ENCODE results near the gene NR2F6. TPM values are rescaled to one million over a fixed set of nuclear protein-coding genes. Genes with fewer than 3 reads are reported as not detected.

NR2F6 gene
- total RNA-seq, 4 donors from 2014 or later: 57.2 to 119 (median 83.6) TPM

DNA sequence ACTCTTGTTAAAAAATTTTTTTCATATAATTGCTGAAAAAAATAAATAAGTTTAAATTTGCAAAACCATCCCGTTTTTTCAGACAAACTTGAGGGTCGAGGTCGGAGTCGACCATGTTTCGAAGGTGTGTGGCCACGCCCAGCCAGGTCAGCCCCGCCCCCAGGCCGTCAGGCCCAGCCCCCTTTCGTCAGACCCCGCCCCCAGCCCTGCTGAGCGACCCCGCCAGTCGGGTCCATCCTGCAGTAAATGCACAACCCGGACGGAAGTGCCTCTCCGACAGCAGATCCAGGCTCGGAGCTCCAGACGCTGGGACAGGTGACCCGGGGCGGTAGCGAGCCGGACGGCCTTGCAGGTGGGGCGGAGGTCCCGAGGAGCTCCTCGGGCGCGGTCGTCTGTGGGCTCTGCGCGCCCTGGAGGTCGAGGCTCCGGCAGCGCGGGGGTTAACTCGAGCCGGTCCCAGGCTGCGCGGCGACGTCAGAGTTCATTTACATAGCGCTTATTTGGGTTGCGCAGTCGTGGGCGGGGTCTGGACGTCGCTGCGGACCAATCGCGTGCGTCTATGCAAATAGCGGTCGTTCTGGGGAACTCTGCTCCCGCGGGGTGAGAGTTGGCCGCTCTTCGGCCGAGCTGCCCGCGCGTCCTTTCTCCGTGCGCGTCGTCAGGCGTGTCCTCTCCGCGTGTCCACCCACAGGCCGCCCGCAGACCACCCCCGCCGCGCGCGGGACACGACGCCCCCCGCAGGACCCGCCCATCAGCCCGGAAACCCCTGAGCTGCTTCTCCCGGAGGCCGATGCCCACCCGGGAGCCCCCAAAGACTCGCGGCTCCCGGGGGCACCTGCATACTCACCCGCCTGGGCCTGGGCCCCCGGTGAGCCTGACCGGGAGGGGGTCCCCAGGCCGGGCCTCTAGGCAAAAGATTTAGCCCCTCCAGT is 19.5 kb downstream of the NR2F6 start, which contains the start of gene OCEL1:
Gene OCEL1 (plus strand): TSS at position 225 of the 932 bp plus-strand sequence. CDS start 22 bp downstream, at position 247.
- peak within 1 kb of the TSS; percentile 43 for H3K4me3 ChIP-seq (ENCODE audit: low read depth, poor library complexity, severe bottlenecking)
- DNase-seq (ENCODE audit: low spot score in 2 of 2): peak; percentile 98 to 100
- 1% methylated on average over 23 to 71 of the region's 90 CpGs for WGBS, 2 donors
- TF ChIP-seq, protein P1, sequence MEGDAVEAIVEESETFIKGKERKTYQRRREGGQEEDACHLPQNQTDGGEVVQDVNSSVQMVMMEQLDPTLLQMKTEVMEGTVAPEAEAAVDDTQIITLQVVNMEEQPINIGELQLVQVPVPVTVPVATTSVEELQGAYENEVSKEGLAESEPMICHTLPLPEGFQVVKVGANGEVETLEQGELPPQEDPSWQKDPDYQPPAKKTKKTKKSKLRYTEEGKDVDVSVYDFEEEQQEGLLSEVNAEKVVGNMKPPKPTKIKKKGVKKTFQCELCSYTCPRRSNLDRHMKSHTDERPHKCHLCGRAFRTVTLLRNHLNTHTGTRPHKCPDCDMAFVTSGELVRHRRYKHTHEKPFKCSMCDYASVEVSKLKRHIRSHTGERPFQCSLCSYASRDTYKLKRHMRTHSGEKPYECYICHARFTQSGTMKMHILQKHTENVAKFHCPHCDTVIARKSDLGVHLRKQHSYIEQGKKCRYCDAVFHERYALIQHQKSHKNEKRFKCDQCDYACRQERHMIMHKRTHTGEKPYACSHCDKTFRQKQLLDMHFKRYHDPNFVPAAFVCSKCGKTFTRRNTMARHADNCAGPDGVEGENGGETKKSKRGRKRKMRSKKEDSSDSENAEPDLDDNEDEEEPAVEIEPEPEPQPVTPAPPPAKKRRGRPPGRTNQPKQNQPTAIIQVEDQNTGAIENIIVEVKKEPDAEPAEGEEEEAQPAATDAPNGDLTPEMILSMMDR (IDR thresholded peaks at IDR 0.05): no peak
- no peak for TF ChIP-seq POLR2A (IDR thresholded peaks at IDR 0.05)
- intact Hi-C loops (cut with DNase I; ENCODE audit: low total_unique reads): no loop called here

DNA sequence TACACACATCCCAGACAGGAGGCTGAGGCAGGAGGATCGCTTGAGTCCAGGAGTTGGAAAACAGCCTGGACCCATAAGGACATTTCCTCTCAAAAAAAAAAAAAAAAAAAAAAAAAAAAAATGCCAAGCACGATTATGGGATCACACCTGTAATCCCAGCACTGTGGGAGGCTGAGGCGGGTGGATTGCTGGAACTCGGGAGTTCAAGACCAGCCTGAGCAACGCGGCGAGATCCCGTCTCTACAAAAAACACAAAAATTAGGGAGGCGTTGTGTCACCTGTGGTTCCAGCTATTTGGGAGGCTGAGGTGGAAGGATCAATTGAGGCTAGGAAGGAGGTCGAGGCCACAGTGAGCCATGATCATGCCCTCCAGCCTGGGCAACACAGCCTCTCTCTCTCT is 20.7 kb downstream of the NR2F6 start:
- no peak for DNase-seq (ENCODE audit: low spot score in 2 of 2)
- no peak for TF ChIP-seq POLR2A (IDR thresholded peaks at IDR 0.05)
- TF ChIP-seq, protein P1 (IDR thresholded peaks at IDR 0.05): no peak
- 80 to 87% methylated on average over 10 of the region's 10 CpGs for WGBS, 2 donors
- no peak overlapping the region for H3K4me3 ChIP-seq (ENCODE audit: low read depth, poor library complexity, severe bottlenecking)
- intact Hi-C loops (cut with DNase I; ENCODE audit: low total_unique reads): no loop called here

DNA sequence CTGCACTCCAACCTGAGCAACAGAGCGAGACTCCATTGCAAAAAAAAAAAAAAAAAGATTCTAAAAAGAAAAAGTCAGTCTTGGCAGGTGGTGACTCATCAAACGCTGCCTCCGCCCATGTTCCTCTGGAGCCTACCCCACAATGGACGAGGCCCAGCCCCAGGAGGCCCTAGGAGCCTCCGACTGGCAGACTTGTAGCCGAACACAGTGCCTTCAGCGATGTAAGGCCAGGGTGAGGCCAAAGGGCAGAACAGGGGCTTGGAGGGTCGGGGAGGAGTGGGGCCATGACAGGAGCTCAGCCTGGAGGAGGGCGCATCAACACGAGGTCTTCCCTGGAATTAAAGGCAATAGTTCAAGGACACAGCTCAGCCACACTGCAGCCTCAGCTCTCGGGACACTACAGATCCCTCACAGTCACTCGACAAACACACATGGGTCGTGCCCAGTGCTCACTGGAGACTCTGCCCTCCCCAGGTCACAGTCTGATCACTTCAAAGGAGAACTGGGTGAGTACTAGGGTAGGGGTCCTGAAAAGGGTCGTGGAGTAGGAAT is 25.4 kb downstream of the NR2F6 start:
- no peak for DNase-seq (ENCODE audit: low spot score in 2 of 2)
- intact Hi-C loops (cut with DNase I; ENCODE audit: low total_unique reads): no loop called here
- TF ChIP-seq, protein P1 (IDR thresholded peaks at IDR 0.05): no peak
- TF ChIP-seq POLR2A (IDR thresholded peaks at IDR 0.05): no peak
- WGBS, 2 donors: 24 to 33% methylated on average over 14 of the region's 14 CpGs
- H3K4me3 ChIP-seq (ENCODE audit: low read depth, poor library complexity, severe bottlenecking): no peak overlapping the region

DNA sequence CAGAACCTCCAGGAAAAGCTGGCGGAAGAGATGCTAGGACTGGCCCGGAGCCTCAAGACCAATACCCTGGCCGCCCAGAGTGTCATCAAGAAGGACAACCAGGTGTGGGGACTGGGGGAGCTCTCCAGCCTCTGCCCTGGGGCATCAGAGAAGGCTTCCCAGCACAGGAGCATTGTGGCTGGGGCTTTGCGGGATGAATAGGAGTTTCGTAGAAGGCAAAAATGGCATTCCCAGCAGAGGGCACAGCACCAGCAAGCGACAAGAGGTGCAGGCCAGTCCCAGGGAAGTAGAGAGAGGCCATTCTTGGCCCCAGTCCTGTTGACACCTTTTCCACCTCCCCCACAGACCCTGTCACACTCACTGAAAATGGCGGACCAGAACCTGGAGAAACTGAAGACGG is 26.4 kb downstream of the NR2F6 start:
- intact Hi-C loops (cut with DNase I; ENCODE audit: low total_unique reads): no loop called here
- WGBS, 2 donors: 97 to 99% methylated on average over 8 of the region's 8 CpGs
- TF ChIP-seq, protein P1 (IDR thresholded peaks at IDR 0.05): no peak
- no peak for TF ChIP-seq POLR2A (IDR thresholded peaks at IDR 0.05)
- DNase-seq (ENCODE audit: low spot score in 2 of 2): no peak
- no peak overlapping the region for H3K4me3 ChIP-seq (ENCODE audit: low read depth, poor library complexity, severe bottlenecking)

DNA sequence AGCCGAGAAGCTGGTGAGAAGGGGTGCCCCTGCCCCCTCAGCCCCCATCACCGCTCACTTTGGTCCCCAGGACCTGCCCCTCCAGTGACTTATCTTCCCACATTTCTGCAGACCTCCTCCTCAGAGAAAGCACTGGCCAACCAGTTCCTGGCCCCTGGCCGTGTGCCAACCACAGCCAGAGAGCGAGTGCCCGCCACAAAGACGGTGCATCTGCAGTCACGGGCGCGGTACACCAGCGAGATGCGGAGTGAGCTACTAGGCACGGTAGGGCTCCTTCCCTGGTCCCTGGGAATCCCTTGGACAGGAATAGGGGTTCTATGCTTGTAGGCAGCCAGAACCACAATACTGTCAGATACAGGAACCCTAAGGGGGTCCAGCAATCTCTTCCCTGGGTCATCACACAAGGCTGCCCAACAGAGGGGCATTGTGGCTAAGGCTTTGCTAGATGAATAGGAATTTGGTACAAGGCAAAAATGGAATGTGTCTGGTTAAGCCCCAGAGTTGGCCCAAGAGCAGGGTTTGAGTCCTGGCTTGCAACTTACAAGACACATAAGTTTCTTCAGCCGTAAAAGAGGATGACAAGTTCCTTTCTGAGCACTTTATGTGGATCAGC is 29.6 kb downstream of the NR2F6 start:
- intact Hi-C loops (cut with DNase I; ENCODE audit: low total_unique reads): no loop called here
- TF ChIP-seq POLR2A (IDR thresholded peaks at IDR 0.05): no peak
- TF ChIP-seq, protein P1 (IDR thresholded peaks at IDR 0.05): no peak
- no peak for DNase-seq (ENCODE audit: low spot score in 2 of 2)
- 63 to 79% methylated on average over 13 of the region's 13 CpGs for whole genome bisulfite sequencing, 2 donors
- no peak overlapping the region for H3K4me3 ChIP-seq (ENCODE audit: low read depth, poor library complexity, severe bottlenecking)

All from lower leg skin (tissue), 4 donors.